ENCODE results near the gene INHBC.
A peak's percentile ranks its signal among the peaks of the same experiment; 100 is the strongest.
"Not testable (repeated sequence)": the region's sequence is repeated elsewhere in the genome, so short reads cannot be mapped to it uniquely, and the experiment has no call there.

The INHBC gene

DNA sequence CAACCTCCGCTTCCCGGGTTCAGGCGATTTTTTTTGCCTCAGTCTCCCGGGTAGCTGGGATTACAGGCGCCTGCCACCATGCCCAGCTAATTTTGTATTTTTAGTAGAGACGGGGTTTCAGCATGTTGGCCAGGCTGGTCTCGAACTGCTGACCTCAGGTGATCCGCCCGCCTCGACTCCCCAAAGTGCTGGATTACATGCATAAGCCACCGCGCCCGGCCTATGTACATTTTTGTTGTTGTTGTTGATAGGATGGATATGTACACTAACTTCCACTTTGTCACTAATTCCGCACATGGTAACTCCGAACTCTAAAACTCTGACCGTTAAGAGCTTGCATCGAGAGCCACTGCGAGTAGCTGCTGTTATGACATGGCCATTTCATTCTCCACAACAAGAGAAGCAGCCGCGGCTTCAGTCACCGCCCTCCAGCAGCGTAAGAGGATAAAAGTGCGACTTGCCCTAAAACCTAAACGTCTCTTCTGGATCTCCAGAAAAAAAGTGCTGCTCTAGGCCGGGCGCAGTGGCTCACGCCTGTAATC lies 52.5 kb downstream of the INHBC start:
- no peak for DNase-seq (ENCODE audit: low spot score)

GRCh38 chr12:57487597-57488401 lies 53.2 kb downstream of the INHBC start, which contains the start of gene MARS1:
Gene MARS1 (plus strand): TSS chr12:57488068. CDS start chr12:57488091, 23 bp downstream.
- DNase-seq (ENCODE audit: low spot score) = peak; percentile 89

- peak; percentile 53 for DNase-seq (ENCODE audit: low spot score)
Measured at GRCh38 chr12:57488402-57489156, 54.0 kb downstream of the INHBC start.

GRCh38 chr12:57489157-57489641 lies 54.6 kb downstream of the INHBC start:
- no peak for DNase-seq (ENCODE audit: low spot score)

DNA sequence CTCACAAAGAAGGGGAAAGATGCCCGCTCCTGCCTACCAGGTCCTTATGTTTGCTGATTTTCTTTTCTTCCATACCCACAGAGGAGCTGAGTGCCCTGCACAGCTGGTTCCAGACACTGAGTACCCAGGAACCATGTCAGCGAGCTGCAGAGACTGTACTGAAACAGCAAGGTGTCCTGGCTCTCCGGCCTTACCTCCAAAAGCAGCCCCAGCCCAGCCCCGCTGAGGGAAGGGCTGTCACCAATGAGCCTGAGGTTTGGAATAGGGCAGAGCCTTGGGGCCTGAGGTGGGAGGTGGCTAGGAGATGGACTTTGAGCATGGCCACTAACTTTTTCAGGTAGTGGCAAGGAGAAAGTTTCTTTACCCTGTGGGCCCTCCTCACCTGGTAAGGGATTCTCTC lies 55.5 kb downstream of the INHBC start:
- DNase-seq (ENCODE audit: low spot score) = no peak

DNA sequence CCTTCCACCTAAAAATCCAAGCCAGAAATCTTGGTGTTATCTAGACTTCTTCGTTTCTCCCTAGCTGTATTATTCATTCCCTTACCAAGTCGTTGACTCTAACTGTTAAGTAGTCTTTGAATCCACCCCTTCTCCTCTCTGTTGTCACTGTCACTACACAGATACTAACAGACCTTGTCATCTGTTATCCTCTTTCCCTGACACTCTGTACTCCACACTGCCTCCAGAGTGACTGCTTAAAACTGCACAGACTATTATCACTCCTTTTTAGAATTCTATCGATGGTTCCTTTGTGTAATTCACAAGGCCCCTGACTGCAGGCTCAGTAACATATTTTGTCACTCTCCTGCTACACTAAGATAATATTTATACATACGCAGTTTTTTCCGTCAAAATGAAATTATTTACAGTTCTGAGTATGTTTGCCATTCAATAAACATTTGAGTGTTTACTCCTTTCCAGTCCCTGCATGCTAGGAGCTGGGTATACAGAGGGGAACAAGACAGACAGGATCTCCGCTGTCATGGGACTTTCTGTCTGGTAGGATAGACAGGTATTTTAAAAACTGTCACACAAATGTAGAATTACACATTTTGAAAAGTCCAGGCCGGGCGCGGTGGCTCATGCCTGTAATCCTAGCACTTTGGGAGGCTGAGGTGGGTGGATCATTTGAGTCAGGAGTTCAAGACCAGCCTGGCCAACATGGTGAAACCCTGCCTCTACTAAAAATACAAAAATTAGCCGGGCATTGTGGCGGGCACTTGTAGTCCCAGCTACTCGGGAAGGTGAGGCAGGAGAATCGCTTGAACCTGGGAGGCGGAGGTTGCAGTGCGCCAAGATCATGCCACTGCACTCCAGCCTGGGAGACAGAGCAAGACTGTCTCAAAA lies 57.1 kb downstream of the INHBC start:
- no peak for DNase-seq (ENCODE audit: low spot score)

GRCh38 chr12:57495051-57495701 lies 60.6 kb downstream of the INHBC start:
- DNase-seq (ENCODE audit: low spot score) = not testable (repeated sequence)

- DNase-seq (ENCODE audit: low spot score) = no peak
Measured at GRCh38 chr12:57496822-57497221, 62.2 kb downstream of the INHBC start.

DNA sequence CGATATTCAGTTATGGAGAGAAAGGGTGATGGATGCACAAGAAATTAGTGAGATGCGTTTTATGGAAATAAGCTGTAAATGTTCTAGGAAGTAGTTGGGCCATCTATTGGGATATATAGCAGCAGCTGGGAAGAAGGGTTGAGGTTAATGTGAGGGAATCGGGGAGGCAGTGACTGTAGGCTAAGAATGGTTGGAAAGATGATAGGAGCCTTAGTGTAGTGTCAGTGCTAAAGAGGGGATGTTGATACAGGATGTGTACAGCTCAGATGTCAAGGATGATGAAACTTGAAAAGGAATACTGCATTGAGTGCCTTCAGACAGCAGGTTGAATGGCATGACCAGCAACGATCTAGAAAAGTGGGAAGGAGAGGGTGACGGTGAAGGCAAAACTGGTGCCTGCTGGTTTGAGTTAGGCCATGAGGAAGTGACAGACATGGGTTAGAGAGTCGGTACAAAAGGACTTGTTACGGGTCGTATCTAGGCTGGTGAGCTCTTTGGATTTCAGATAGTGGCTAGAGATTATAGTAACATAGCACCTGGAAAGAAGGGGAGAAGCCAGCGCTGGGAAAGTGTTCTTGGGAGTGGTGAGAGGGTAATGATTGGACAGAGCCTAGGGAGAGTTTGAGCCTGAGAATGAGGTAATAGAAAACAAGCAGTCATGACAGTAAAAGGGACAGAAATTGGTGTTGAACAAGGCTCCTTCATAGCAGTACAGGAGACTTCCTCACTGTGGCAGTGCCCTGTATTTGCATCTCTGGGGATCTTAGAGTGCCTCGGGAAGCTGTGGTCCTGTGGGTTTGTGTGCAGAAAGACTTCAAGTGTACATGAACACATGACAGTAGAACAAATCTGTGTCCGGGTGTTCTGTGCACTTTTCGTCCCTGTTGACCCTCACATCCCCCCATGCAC lies 62.9 kb downstream of the INHBC start:
- no peak for DNase-seq (ENCODE audit: low spot score)

- DNase-seq (ENCODE audit: low spot score) = no peak
Measured at GRCh38 chr12:57498132-57498502, 63.5 kb downstream of the INHBC start.

GRCh38 chr12:57498571-57498970 lies 64.0 kb downstream of the INHBC start:
- no peak for DNase-seq (ENCODE audit: low spot score)

DNA sequence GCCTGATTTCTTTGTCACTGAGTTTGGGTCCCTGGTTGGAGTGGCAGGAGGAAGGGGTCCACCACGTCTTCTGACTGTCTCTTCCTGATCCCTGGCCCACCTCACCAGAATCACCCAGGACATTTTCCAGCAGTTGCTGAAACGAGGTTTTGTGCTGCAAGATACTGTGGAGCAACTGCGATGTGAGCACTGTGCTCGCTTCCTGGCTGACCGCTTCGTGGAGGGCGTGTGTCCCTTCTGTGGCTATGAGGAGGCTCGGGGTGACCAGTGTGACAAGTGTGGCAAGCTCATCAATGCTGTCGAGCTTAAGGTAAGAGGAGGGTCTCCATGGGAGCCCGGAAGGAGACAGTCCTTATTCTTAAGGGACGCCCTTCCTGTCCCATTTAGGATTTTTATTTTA lies 65.6 kb downstream of the INHBC start:
- no peak for DNase-seq (ENCODE audit: low spot score)
